Natural killer cell (primary cell): ENCODE results near the gene PAX6. TPM values are rescaled to one million over a fixed set of nuclear protein-coding genes. Genes with fewer than 3 reads are reported as not detected.
A peak's percentile ranks its signal among the peaks of the same experiment; 100 is the strongest.

ENCODE experiments used
- ATAC-seq, 3 donors: fragments of 150-1000 bp in 2 of 3; fragments of 200-7000 bp in 1 of 3; cut with Tn5 transposase; 1 replicate in 1 of 3; 2 replicates in 2 of 3; pipeline ENCODE4 v1.10.0; 2021; ENCODE audit warnings: mild to moderate bottlenecking in 2 of 3, moderate library complexity in 2 of 3
- DNase-seq, 2 donors: peaks; one replicate each; pipeline versions ENCODE4 v3.0.0 to v3.0.0-alpha.2; 2013 to 2021; ENCODE audit warnings: mixed read lengths in 1 of 2
- H3K27ac ChIP-seq: one replicate; pipeline ENCODE4 v1.5.1; 2013; ENCODE audit warnings: mild to moderate bottlenecking, low read length
- H3K27me3 ChIP-seq: one replicate; pipeline ENCODE4 v1.6.1; 2013; ENCODE audit warnings: low read length; ENCODE audit not compliant: control insufficient read depth, insufficient read depth
- H3K36me3 ChIP-seq: one replicate; pipeline ENCODE4 v1.6.1; 2013; ENCODE audit warnings: low read length; ENCODE audit not compliant: control insufficient read depth, insufficient read depth
- H3K4me1 ChIP-seq: one replicate; pipeline ENCODE4 v1.6.1; 2013; ENCODE audit warnings: low read length; ENCODE audit not compliant: control insufficient read depth, insufficient read depth
- H3K4me3 ChIP-seq: one replicate; pipeline ENCODE4 v1.5.1; 2013; ENCODE audit warnings: low read length
- H3K9me3 ChIP-seq: one replicate; pipeline ENCODE4 v1.6.1; 2013; ENCODE audit warnings: low read length; ENCODE audit not compliant: control insufficient read depth, insufficient read depth
- H3K27ac Mint-ChIP-seq, 2 donors: one replicate each; pipeline ENCODE4 v1.8.0; 2022; ENCODE audit warnings: mild to moderate bottlenecking in 2 of 2, mixed read lengths in 2 of 2, moderate library complexity in 1 of 2
- H3K27me3 Mint-ChIP-seq, 2 donors: one replicate each; pipeline ENCODE4 v1.8.0; 2022; ENCODE audit warnings: low read depth in 2 of 2, mixed read lengths in 2 of 2
- H3K36me3 Mint-ChIP-seq: one replicate; pipeline ENCODE4 v1.8.0; 2022; ENCODE audit warnings: mixed read lengths
- H3K4me1 Mint-ChIP-seq, 2 donors: one replicate each; pipeline ENCODE4 v1.8.0; 2022; ENCODE audit warnings: mixed read lengths in 2 of 2
- H3K4me3 Mint-ChIP-seq: one replicate; pipeline ENCODE4 v1.8.0; 2022; ENCODE audit warnings: mild to moderate bottlenecking, moderate library complexity, mixed read lengths
- H3K9me3 Mint-ChIP-seq, 2 donors: one replicate each; pipeline ENCODE4 v1.8.0; 2022; ENCODE audit warnings: mixed read lengths in 2 of 2
- CTCF ChIP-seq: fragments of 200-600 bp; IDR thresholded peaks from one replicate; pipeline ENCODE4 v1.8.0; 2022; ENCODE audit warnings: antibody characterized with exemption
- WGBS: methylation state at CpG from one replicate; pipeline ENCODE4 v1.1.7; 2013; ENCODE audit warnings: missing lambda C conversion rate; ENCODE audit not compliant: insufficient coverage; 5-methylcytosine and 5-hydroxymethylcytosine counted together
- intact Hi-C: fragments of 100-400 bp; cut with micrococcal nuclease; formaldehyde crosslinking; loops from one replicate; pipeline ENCODE4 v1.14.2; 2022
- total RNA-seq, 4 donors: library from RNA; stranded (reverse); fragments of 120-200 nt in 1 of 4; gene quantifications; one replicate each; pipeline versions ENCODE4 v1.2.3 to v1.2.4, GENCODE V29; 2013 to 2022

The PAX6 gene
- total RNA-seq, 3 donors from 2014 or later (not counting 1 experiment from before 2014, with no cell fraction given): not detected

DNA sequence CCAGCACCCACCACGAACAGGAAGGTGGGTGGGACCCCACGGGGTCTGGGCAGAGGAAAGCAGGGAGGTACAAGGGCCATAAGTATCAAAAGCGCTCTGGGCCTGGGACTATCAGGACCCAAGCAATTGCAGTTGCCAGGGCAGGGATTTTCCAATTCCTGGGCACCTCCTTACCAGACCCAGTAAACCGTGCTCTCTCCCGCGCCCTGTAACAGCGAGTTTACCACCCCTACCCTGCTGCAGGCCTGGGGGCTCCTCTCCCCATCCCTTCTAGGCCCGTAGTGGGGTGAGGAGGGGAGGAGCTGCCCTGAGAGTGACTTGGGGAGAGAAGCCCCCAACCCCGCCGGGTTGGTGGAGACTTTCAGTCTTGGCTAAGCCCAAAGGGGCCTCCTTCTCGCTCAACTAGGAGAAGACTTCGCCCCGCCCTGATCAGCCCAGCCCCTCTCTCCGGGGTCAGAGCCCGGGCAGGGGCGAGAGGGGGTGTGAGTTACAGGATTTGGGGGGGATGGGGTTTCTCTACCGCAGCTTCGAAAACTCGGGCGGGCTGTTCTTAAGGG is 5.4 kb downstream of the PAX6 start:
- 3% methylated on average over 15 of the region's 20 CpGs for WGBS
- no peaks in the 10 kb centered on the region for H3K36me3 ChIP-seq
- TF ChIP-seq CTCF: no peak
- peaks cover 17% of the 10 kb centered on the region for H3K9me3 ChIP-seq
- Mint-ChIP-seq H3K27me3 (peaks cover 75 to 83% of the 10 kb centered on the region in 2 donors), H3K4me1 (peaks cover 42 to 46% of the 10 kb centered on the region in 2 donors), H3K36me3 (peaks cover 56% of the 10 kb centered on the region), H3K27ac (no peak overlapping the region), H3K4me3 (no peak overlapping the region), H3K9me3 (peaks cover 2 to 3% of the 10 kb centered on the region in 2 donors)
- ATAC-seq (no peak), DNase-seq (no peak)
- H3K27ac ChIP-seq: no peak overlapping the region
- peaks cover 84% of the 10 kb centered on the region for H3K27me3 ChIP-seq
- peaks cover 36% of the 10 kb centered on the region for H3K4me1 ChIP-seq
- intact Hi-C loops: no loop called here
- H3K4me3 ChIP-seq: no peak overlapping the region

GRCh38 chr11:31805037-31805628 is 6.0 kb downstream of the PAX6 start:
- Mint-ChIP-seq H3K36me3 (peaks cover 61% of the 10 kb centered on the region), H3K9me3 (peaks cover 3 to 4% of the 10 kb centered on the region in 2 donors), H3K4me1 (peaks cover 39 to 48% of the 10 kb centered on the region in 2 donors), H3K27ac (no peak overlapping the region), H3K27me3 (peaks cover 79 to 86% of the 10 kb centered on the region in 2 donors), H3K4me3 (peak overlapping the region; percentile 80)
- DNase-seq (peak in 1 of 2 donors; percentile 4), ATAC-seq (no peak)
- no peaks in the 10 kb centered on the region for H3K36me3 ChIP-seq
- WGBS: 8% methylated on average over 51 of the region's 51 CpGs
- TF ChIP-seq CTCF: no peak
- H3K4me3 ChIP-seq: no peak overlapping the region
- H3K4me1 ChIP-seq: peaks cover 30% of the 10 kb centered on the region
- H3K27ac ChIP-seq: no peak overlapping the region
- H3K27me3 ChIP-seq: peaks cover 88% of the 10 kb centered on the region
- H3K9me3 ChIP-seq: peaks cover 23% of the 10 kb centered on the region
- intact Hi-C loops: no loop called here

GRCh38 chr11:31804312-31805036 is 6.6 kb downstream of the PAX6 start:
- Mint-ChIP-seq H3K27ac (peak overlapping the region in 1 of 2 donors; percentile 16), H3K36me3 (peaks cover 64% of the 10 kb centered on the region), H3K4me1 (peaks cover 35 to 48% of the 10 kb centered on the region in 2 donors), H3K4me3 (peak overlapping the region; percentile 80), H3K27me3 (peaks cover 83 to 87% of the 10 kb centered on the region in 2 donors), H3K9me3 (peaks cover 3 to 5% of the 10 kb centered on the region in 2 donors)
- DNase-seq (peak in 1 of 2 donors; percentile 16), ATAC-seq (no peak)
- H3K4me3 ChIP-seq: no peak overlapping the region
- H3K36me3 ChIP-seq: no peaks in the 10 kb centered on the region
- intact Hi-C loops: no loop called here
- no peak overlapping the region for H3K27ac ChIP-seq
- H3K9me3 ChIP-seq: peaks cover 23% of the 10 kb centered on the region
- H3K27me3 ChIP-seq: peaks cover 86% of the 10 kb centered on the region
- H3K4me1 ChIP-seq: peaks cover 25% of the 10 kb centered on the region
- 5% methylated on average over 41 of the region's 41 CpGs for WGBS
- no peak for TF ChIP-seq CTCF
